Measurements from ENCODE around the gene EMX1. TPM values are rescaled to one million over a fixed set of nuclear protein-coding genes. Genes with fewer than 3 reads are reported as not detected.

The EMX1 gene
- total and polyA plus RNA-seq, 2 of the 13 experiments (the other 11 are each of a cell fraction or from before 2014, with no cell fraction given), result 0.62 to 4.9 TPM

GRCh38 chr2:72932805-72933204, 15.5 kb downstream of the EMX1 start:
- Histone ChIP-seq H3K9me3 (ENCODE audit: low read length) (no peaks in the 10 kb centered on the region), H3K27ac (ENCODE audit: extremely low read length, insufficient read depth, low read length) (no peak overlapping the region), H3K9ac (ENCODE audit: insufficient read depth, low read depth, low read length) (no peak overlapping the region), H3K36me3 (replicated peaks in 1 of 2; ENCODE audit: control insufficient read depth in 1 of 2, insufficient read depth in 2 of 2, low read length in 2 of 2) (no peaks in the 10 kb centered on the region), H3K4me3 (replicated peaks in 1 of 3; ENCODE audit: insufficient read depth in 1 of 3, low read depth in 2 of 3, low read length in 3 of 3) (no peak overlapping the region), H2AFZ (ENCODE audit: low read length) (no peak overlapping the region), H3K79me2 (ENCODE audit: insufficient read depth, low read length) (no peaks in the 10 kb centered on the region), H3K4me1 (ENCODE audit: insufficient read depth, low read length) (peaks cover 9% of the 10 kb centered on the region; the same call in 1 of the 2 replicates), H3K27me3 (ENCODE audit: control insufficient read depth in 1 of 2, insufficient read depth in 2 of 2, low read length in 2 of 2) (peaks cover 0 to 24% of the 10 kb centered on the region in 2 experiments; a peak in 3 of 5 replicates), H4K20me1 (ENCODE audit: insufficient read depth, low read length) (no peaks in the 10 kb centered on the region; the same call in 1 of the 2 replicates), H3K4me2 (ENCODE audit: low read depth, low read length) (no peak overlapping the region)
- no TSS peak for BruUV-seq (replicated peaks)
- intact Hi-C loops (cut with micrococcal nuclease; ENCODE audit: unreplicated experiment), result no loop called here
- ATAC-seq (no peak), DNase-seq (ENCODE audit: low spot score) (no peak), FAIRE-seq (no peak)
- WGBS (ENCODE audit: low lambda C conversion rate), result 56% methylated on average over 4 of the region's 4 CpGs
- ChIA-PET POLR2A (interaction anchor here (1.9 kb wide), 1 partner anchor 39 kb away, joined by 4 read pairs; no protein-coding TSS in a partner anchor), CTCF (ENCODE audit: low intra/inter-chr PET ratio, low total read pairs) (interaction anchor here (4.9 kb wide), 1 partner anchor 39 kb away, joined by 67 read pairs; no protein-coding TSS in a partner anchor)
- in situ Hi-C loops (cut with HindIII; ENCODE audit: extremely low pct_ligation_motif_present, low pct_unique_long_range_greater_than_20kb), result no loop called here
- TF ChIP-seq MAFK (conservative IDR thresholded peaks at IDR 0.05 in 1 of 2, IDR thresholded peaks at IDR 0.05 in 1 of 2; ENCODE audit: low read length in 2 of 2) (no peak), ZNF746 (CRISPR knock-in tag; IDR thresholded peaks at IDR 0.05) (no peak), YY1 (IDR thresholded peaks at IDR 0.05; ENCODE audit: insufficient read depth, insufficient replicate concordance, low read depth, low read length) (no peak), ZNF7 (CRISPR knock-in tag; IDR thresholded peaks at IDR 0.05) (no peak), HMGXB4 (CRISPR knock-in tag; IDR thresholded peaks at IDR 0.05; ENCODE audit: borderline replicate concordance in 1 of 2, low read depth in 1 of 2) (no peak), ZMYM2 (CRISPR knock-in tag; IDR thresholded peaks at IDR 0.05) (no peak), NCOR1 (IDR thresholded peaks at IDR 0.05; ENCODE audit: borderline replicate concordance, low read length) (no peak), ZMYM4 (CRISPR knock-in tag; IDR thresholded peaks at IDR 0.05) (no peak), ZNF431 (CRISPR knock-in tag; IDR thresholded peaks at IDR 0.05; ENCODE audit: borderline replicate concordance, low read depth) (no peak), ZSCAN31 (CRISPR knock-in tag; IDR thresholded peaks at IDR 0.05; ENCODE audit: low read depth) (no peak), SRF (IDR thresholded peaks at IDR 0.05; ENCODE audit: low read depth, low read length) (no peak), ZBTB7A (CRISPR knock-in tag; IDR thresholded peaks at IDR 0.05) (no peak), ZNF780A (CRISPR knock-in tag; IDR thresholded peaks at IDR 0.05) (no peak), ZNF567 (CRISPR knock-in tag; IDR thresholded peaks at IDR 0.05; ENCODE audit: borderline replicate concordance) (no peak), TBX3 (IDR thresholded peaks at IDR 0.05; ENCODE audit: borderline replicate concordance) (no peak)

All from HepG2 (cell line).